Measurements from ENCODE around the gene LPP. TPM values are rescaled to one million over a fixed set of nuclear protein-coding genes. Genes with fewer than 3 reads are reported as not detected.

Gene LPP
- total RNA-seq, 2 donors from 2014 or later, result 46.6 to 92.4 TPM

DNA sequence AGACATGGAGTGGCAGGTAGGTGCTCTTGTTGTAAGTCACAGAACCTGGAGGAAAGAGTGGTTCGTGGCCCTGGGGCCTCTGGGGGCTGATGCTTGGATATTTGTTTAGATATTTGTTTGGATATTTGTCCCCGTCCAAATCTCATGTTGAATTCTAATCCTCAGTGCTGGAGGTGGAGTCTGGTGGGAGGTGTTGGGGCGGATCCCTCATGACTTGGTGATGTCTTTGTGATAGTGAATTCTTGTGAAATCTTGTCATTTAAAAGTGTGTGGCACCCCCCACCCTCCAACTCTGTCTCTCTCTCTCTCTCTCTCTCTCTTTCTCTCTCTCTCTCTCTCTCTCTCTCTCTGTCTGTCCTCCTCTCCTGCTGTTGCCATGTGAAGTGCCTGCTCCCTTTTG lies 122.4 kb downstream of the LPP start:
- Mint-ChIP-seq H3K4me1 (peaks cover 15% of the 10 kb centered on the region), H3K4me3 (no peak overlapping the region), H3K9me3 (no peaks in the 10 kb centered on the region), H3K27me3 (no peaks in the 10 kb centered on the region), H3K27ac (no peak overlapping the region), H3K36me3 (ENCODE audit: low read depth) (peaks cover 5% of the 10 kb centered on the region)
- ATAC-seq (replicated peaks), result no peak

DNA sequence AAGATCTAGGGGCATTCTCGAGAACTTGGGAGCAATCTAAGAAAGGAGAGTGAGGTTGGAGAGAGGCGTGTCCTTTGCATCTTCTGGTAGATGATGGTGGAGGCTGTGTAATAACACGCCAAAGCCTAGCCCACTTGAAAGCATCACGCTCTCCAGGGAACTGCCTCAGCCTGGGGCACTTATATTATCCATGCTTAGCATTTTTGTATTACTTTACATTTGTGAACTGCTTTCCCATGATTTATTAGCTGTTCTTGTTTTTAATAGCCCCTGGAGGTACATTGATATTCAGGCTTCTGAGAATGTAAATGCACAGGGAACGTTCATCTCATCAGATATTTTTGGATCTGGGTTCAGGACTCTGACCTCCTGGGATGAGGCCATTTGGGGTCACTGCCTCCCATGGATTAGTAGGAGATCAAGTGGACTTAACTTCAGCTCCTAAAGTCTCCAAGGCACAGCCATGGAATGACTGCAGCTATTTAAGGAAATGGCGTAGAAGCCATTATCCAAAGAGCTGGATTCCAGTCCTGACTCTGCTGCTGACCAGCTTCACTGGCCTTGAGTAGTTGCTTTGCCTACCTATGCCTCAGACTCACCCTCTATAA lies 124.9 kb downstream of the LPP start:
- no peak overlapping the region for H3K4me3 Mint-ChIP-seq
- no peak for ATAC-seq (replicated peaks)
- peaks cover 14% of the 10 kb centered on the region for H3K4me1 Mint-ChIP-seq
- peaks cover 3% of the 10 kb centered on the region for H3K27me3 Mint-ChIP-seq
- H3K27ac Mint-ChIP-seq, result no peak overlapping the region
- H3K9me3 Mint-ChIP-seq, result no peaks in the 10 kb centered on the region
- H3K36me3 Mint-ChIP-seq (ENCODE audit: low read depth), result peaks cover 6% of the 10 kb centered on the region

DNA sequence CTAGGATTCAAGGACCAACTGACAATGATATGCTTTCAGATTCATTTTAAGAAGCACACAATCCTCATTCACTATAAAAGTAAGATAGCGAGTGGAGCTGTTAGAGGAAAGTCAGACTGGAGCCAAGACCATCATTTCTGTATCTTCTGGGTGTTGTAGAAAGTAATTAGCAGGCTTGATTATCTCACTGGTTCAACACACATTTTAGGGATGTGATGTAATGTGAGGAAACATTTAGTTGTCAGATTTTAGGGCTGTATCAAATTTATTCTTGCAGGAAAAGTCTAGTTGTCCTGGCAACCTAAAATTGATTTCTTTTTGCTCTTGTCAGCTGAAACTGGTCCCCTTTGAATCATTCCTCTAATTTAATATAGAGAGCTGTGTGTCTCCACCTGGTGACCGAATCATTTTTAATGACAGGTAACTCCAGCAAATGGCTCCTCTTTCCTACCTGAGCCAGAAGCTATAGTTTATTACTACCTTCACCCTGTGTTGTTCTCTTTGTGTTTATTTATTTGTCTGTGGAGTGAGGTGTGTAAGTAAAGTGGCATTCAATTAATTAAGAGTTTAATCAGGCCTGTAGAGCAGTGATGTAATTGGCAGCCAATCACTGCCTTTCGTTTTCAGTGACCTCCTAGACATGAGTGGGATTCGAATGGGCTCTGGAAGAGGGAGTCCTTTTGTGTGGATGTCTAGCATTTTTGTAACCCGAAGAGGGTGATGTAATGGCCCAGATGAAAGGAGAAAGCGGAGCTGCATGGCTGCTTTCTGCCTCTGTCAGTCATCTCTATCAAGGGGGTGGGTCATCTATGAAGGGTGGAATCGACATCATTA lies 125.8 kb downstream of the LPP start:
- ATAC-seq (replicated peaks), result no peak
- Mint-ChIP-seq H3K27me3 (peaks cover 3% of the 10 kb centered on the region), H3K9me3 (no peaks in the 10 kb centered on the region), H3K4me1 (peaks cover 23% of the 10 kb centered on the region), H3K27ac (peak overlapping the region; percentile 32), H3K36me3 (ENCODE audit: low read depth) (peaks cover 12% of the 10 kb centered on the region), H3K4me3 (no peak overlapping the region)

DNA sequence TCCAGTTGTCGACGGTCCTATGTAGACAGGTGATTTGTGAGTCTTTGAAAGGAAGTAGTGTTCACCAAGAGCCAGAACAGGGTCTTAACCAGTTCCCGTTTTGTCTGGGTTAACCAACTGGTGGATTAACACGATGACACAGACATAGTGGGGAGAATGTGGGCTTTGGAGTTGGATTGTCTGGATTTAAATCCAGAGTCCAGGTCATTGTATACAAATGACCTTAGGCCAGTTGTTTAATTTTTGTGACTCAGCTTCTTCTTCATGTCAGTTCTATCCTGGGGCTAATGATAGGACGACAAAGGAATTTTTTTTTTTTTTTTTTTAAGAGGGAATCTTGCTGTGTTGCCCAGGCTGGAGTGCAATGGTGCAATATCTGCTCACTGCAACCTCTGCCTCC lies 126.7 kb downstream of the LPP start:
- H3K4me3 Mint-ChIP-seq, result no peak overlapping the region
- H3K27me3 Mint-ChIP-seq, result peaks cover 3% of the 10 kb centered on the region
- no peaks in the 10 kb centered on the region for H3K9me3 Mint-ChIP-seq
- H3K27ac Mint-ChIP-seq, result no peak overlapping the region
- H3K4me1 Mint-ChIP-seq, result peaks cover 32% of the 10 kb centered on the region
- peaks cover 17% of the 10 kb centered on the region for H3K36me3 Mint-ChIP-seq (ENCODE audit: low read depth)
- ATAC-seq (replicated peaks), result no peak

DNA sequence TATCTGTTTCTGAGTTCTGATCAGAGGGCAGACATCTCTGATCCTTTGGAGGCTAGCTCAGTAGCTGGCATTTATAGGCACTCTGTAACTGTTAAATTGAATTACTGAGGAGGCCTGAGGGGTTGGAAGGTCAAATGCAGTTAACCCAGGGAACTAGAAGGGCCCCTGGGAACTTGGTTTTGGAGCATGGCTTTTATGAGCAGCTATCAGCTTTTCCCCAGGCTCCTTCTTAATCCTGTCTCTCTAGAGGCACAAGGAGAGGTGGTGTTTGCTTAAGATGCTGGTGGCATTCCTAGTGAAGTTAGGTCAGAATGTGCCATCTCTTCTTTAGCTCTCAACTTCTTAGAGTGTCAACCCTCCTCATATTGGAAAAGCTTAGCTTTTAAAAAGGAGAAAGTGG lies 128.9 kb downstream of the LPP start:
- Mint-ChIP-seq H3K27me3 (peaks cover 3% of the 10 kb centered on the region), H3K9me3 (no peaks in the 10 kb centered on the region), H3K4me3 (peak overlapping the region; percentile 49), H3K4me1 (peaks cover 43% of the 10 kb centered on the region), H3K27ac (peak overlapping the region; percentile 92), H3K36me3 (ENCODE audit: low read depth) (peaks cover 31% of the 10 kb centered on the region)
- no peak for ATAC-seq (replicated peaks)

DNA sequence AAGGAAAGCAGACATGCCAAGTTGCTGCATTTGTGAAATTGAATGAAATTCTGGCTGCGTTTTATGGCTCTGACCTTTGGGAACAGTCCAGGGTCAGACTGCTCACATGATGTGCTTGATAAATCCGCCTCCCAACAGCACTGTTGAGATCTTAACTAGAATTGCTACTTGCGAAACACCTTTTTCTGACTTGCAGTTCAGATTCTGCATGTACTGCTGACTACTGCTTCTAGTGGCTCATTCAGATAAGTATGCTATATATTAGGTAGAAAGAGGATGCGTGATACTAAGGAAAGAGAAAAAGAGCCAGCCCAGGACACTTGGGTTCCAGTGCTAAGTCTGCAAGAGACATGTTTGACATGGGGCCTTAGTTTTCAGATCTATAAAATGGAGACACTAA lies 129.4 kb downstream of the LPP start:
- H3K27ac Mint-ChIP-seq, result peak overlapping the region; percentile 92
- H3K4me1 Mint-ChIP-seq, result peaks cover 45% of the 10 kb centered on the region
- ATAC-seq (replicated peaks), result no peak
- H3K27me3 Mint-ChIP-seq, result peaks cover 3% of the 10 kb centered on the region
- H3K9me3 Mint-ChIP-seq, result no peaks in the 10 kb centered on the region
- H3K36me3 Mint-ChIP-seq (ENCODE audit: low read depth), result peaks cover 31% of the 10 kb centered on the region
- peak overlapping the region; percentile 49 for H3K4me3 Mint-ChIP-seq

DNA sequence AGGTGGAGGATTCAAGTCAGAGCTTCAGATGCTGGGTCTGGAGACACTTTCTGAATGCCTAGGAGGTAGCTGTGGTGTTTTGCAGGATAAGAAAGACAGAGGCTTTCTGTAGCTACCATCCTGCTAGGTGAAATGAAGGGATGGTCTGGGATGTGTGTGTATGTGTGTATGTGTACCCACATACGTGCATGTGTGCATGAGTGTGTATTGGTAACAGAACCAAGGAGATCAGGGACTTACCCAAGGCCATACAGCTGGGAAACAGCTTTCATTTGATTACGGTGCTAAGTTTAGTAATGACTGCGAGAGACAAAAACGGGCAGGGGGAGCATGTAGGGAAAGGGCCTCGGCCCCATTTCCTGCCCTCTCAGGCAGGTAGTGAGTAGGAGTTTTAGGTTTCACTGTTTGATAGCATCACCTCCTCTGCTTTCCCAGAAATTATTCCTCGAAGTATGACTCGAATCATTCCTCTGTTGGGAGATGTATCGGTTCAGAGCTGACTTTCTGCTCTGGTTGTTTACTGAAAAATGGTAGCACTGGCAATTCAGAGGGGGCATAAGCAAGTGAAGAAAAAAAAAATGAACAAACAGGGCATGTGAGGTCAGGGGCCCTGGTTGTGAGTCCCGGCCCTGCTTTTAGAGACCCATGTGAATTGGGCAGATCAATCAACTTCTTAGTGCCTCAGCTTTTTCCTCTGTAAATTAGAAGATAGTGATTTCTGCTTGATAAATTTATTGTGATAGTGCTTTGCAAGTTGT lies 130.7 kb downstream of the LPP start:
- Mint-ChIP-seq H3K27ac (peak overlapping the region; percentile 92), H3K4me3 (peak overlapping the region; percentile 63), H3K36me3 (ENCODE audit: low read depth) (peaks cover 31% of the 10 kb centered on the region), H3K27me3 (peaks cover 3% of the 10 kb centered on the region), H3K4me1 (peaks cover 47% of the 10 kb centered on the region), H3K9me3 (no peaks in the 10 kb centered on the region)
- peak; percentile 92 for ATAC-seq (replicated peaks)

DNA sequence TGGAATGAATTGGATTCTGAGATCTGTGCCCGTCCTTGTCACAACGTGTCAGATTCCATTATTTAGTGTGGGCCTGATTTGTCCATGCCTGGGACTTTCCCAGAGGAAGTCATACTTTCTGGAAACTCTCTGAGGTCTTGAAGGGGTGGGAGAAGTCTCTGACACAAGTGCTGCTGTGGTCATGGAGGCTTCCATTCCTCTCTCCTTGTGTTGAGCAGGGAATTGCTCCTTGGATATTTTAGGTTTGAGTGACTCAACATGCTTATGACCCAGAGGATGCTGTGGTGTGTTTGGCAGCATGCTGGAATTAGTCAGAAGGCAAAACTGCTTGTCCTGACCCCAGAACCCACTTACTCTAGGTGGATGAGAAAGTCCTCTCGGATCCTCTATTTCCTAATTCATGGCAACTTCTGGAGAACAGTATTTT lies 132.1 kb downstream of the LPP start:
- ATAC-seq (replicated peaks), result peak; percentile 45
- Mint-ChIP-seq H3K27me3 (peaks cover 3% of the 10 kb centered on the region), H3K4me1 (peaks cover 47% of the 10 kb centered on the region), H3K27ac (peak overlapping the region; percentile 92), H3K36me3 (ENCODE audit: low read depth) (peaks cover 43% of the 10 kb centered on the region), H3K4me3 (peak overlapping the region; percentile 63), H3K9me3 (no peaks in the 10 kb centered on the region)

DNA sequence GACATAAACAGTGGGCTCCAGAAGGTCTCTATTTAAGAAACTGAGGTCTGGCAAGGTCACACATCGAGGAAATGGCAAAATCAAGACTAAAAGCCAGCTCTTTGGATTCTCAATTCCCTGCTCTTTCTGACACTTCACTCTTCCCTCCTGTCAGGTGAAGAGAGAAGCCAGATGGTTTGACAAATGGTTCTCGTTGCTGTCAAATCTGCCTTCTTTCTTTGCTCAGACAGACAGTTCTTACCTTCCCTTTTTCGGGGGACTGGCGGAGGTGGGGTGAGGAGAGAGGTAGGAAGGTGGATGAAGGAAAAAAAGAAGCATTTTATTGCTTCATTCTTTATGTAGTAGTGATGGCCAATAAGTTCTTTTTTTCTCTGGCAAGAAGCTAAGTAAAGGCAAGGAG lies 133.4 kb downstream of the LPP start:
- Mint-ChIP-seq H3K27ac (peak overlapping the region; percentile 52), H3K27me3 (peaks cover 3% of the 10 kb centered on the region), H3K4me3 (no peak overlapping the region), H3K36me3 (ENCODE audit: low read depth) (peaks cover 43% of the 10 kb centered on the region), H3K4me1 (peaks cover 45% of the 10 kb centered on the region), H3K9me3 (no peaks in the 10 kb centered on the region)
- ATAC-seq (replicated peaks), result no peak

DNA sequence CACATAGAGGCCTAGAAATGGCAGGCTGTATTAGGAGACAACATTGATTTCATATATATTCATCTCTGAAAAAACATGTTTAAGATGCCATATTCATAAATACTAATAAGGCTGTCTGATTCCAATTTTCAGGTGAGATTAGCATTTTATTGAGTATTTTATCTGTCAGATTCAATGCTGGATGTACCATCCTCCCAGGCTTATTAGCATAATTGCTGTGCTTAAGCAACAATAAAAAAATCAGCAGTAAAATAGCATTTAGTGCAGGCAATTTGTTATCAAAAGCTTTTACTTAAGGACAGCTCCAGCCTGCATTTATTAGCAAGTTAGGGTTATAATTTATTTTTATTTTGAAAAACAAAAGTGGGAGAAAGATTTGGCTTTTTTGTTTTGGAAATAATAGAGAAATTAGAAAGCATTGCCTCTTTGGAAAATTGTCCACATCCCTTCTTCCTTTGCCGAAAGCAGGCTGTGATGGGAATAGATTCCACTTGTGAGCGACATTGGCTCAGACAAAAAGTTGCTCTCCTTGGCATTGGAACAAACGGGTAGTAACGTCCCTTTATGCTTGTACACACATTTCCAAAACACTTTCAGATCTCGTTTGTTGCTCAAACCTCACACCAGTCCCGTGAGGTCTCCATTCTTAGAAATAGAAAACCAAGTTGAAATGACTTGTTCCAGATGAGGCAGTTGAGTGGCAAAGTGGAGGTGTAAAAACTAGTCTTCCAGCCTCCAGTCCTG lies 134.0 kb downstream of the LPP start:
- peaks cover 3% of the 10 kb centered on the region for H3K27me3 Mint-ChIP-seq
- ATAC-seq (replicated peaks), result no peak
- no peaks in the 10 kb centered on the region for H3K9me3 Mint-ChIP-seq
- no peak overlapping the region for H3K27ac Mint-ChIP-seq
- no peak overlapping the region for H3K4me3 Mint-ChIP-seq
- peaks cover 43% of the 10 kb centered on the region for H3K36me3 Mint-ChIP-seq (ENCODE audit: low read depth)
- H3K4me1 Mint-ChIP-seq, result peaks cover 39% of the 10 kb centered on the region

DNA sequence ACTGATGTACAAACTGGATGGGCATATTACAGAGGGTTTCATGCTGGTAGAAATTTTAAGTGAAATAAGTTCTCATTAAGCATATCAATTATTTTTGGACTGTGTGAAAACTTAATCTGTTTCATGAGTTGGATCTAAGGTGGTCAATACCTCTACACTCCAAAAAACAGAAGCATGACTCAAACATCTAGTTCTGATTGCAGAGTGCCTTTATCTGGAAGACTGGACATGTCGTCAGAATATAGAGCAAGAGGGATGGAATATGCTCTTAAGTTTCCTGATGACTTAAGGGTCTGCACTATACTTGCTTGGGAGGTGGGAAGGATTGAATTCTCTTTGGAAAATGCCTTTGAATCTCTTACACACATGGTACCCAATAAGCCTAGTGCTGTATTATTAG lies 138.3 kb downstream of the LPP start:
- H3K4me3 Mint-ChIP-seq, result no peak overlapping the region
- no peak overlapping the region for H3K27ac Mint-ChIP-seq
- peaks cover 39% of the 10 kb centered on the region for H3K4me1 Mint-ChIP-seq

DNA sequence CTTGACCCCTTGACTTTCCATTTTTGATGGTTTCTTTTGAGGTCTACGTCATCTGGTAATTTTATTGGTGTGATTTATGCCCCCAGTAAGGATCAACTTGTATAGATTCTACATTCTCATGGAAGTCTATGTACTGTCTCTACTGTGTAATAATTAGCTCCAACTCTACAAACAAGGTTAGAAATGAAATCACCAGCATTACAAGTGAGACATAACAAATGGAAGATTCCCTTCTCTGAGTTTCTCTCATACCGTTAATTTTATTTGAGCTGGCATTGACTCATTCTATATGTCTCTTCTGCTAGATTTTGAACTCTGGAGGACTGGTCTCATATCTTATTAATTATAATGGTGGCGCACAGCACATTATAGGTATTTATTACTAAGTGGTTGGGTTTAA lies 138.9 kb downstream of the LPP start:
- H3K27me3 Mint-ChIP-seq, result no peaks in the 10 kb centered on the region
- H3K4me3 Mint-ChIP-seq, result peak overlapping the region; percentile 77
- peaks cover 22% of the 10 kb centered on the region for H3K36me3 Mint-ChIP-seq (ENCODE audit: low read depth)
- ATAC-seq (replicated peaks), result peak; percentile 11
- peak overlapping the region; percentile 49 for H3K27ac Mint-ChIP-seq
- peaks cover 39% of the 10 kb centered on the region for H3K4me1 Mint-ChIP-seq
- H3K9me3 Mint-ChIP-seq, result no peaks in the 10 kb centered on the region

More for the DNA sequence above, 138.3 kb downstream of the LPP start:
- Mint-ChIP-seq H3K27me3 (no peaks in the 10 kb centered on the region), H3K9me3 (no peaks in the 10 kb centered on the region), H3K36me3 (ENCODE audit: low read depth) (peaks cover 27% of the 10 kb centered on the region)
- ATAC-seq (replicated peaks), result no peak

DNA sequence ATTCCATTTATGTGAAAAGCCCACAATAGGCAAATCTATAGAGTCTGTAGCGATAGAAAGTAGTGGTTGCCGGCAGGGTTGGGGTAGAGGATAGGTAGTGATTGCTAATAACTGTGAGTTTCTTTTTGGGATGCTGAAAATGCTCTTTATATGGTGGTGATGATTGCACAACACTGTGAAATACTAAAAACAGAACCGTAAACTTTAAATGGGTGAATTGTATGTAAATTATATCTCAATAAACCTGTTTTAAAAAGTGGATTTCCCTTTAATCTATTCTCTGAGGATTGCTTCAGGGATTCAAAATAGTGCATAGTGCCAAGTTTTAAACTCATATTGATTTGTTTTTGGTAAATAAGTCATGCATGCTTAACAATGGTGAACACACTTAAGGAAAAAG lies 140.2 kb downstream of the LPP start:
- H3K27me3 Mint-ChIP-seq, result no peaks in the 10 kb centered on the region
- H3K36me3 Mint-ChIP-seq (ENCODE audit: low read depth), result peaks cover 25% of the 10 kb centered on the region
- ATAC-seq (replicated peaks), result peak; percentile 37
- H3K4me1 Mint-ChIP-seq, result peaks cover 47% of the 10 kb centered on the region
- peak overlapping the region; percentile 49 for H3K27ac Mint-ChIP-seq
- peak overlapping the region; percentile 77 for H3K4me3 Mint-ChIP-seq
- H3K9me3 Mint-ChIP-seq, result no peaks in the 10 kb centered on the region

DNA sequence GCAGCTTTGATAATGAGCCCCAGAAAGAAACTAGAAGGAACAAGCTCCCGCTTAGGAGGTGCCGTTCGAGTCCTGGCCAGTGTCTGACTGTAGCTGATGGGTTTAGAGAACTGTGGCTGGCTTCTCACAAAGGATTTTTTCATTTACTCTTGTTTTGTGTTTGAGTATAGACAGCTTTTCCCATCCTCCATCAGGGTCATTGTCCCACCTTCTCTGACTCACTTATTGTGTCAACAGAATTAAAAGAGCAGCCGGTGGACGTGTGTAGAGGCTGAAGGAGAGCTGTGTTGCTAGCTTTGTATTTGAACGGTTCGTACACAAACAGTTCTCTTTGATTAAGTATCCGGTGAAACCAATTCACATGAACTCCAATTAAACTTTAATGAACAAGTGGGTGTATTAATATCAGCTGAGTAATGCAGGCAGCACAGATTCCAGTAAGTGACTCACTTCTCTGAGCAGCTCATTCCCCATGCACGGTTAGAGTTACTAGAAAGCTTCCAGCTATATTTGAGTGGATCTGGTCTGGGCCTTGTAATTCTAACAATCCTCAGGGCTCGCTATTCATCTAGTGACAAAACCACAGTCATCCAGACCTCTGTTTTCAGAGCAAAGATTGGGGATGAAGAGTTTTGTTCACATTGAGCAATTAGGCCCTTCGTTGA lies 141.0 kb downstream of the LPP start:
- Mint-ChIP-seq H3K27me3 (no peaks in the 10 kb centered on the region), H3K36me3 (ENCODE audit: low read depth) (peaks cover 29% of the 10 kb centered on the region), H3K27ac (peak overlapping the region; percentile 49), H3K9me3 (no peaks in the 10 kb centered on the region), H3K4me1 (peaks cover 54% of the 10 kb centered on the region), H3K4me3 (peak overlapping the region; percentile 77)
- peak; percentile 44 for ATAC-seq (replicated peaks)

All from activated T-helper 17 cell treated with anti-CD3 and anti-CD28 coated beads, Interleukin-2, amount 50 U/mL, for 72 hours (primary cell).